Measurements from ENCODE around the gene SLC8A2. TPM values are rescaled to one million over a fixed set of nuclear protein-coding genes. Genes with fewer than 3 reads are reported as not detected.

The SLC8A2 gene
- total and polyA plus RNA-seq, 11 donors, result 0.08 to 0.67 (median 0.29) TPM; not detected in 4

DNA sequence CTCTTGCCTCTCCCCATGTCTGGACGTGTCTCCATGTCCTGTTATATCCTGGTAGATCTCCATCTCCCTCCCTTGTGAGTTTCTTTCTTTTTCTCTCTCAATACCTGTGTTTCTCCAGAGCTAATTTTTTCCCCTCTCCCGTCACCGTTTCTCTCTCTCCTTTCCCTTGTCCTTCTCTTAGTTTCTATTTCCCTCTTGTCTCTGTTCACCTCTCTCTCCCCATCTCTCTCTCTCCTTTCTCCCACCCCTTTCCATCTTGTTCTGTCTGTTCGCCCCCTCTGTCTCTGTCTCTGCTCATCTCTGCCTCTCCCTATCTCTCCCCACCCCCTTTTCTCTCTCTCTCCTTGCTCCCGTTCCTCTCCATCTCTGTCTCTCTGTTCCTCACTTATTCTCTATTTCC lies 13.0 kb downstream of the SLC8A2 start:
- ATAC-seq (no peak), DNase-seq (no peak)
- intact Hi-C loops (cut with DNase I), result no loop called here
- WGBS, 4 donors, result 30 to 40% (median 35%) methylated on average over 5 of the region's 5 CpGs
- H3K27ac ChIP-seq, result no peak overlapping the region
- H3K9me3 ChIP-seq, result peaks cover 0 to 20% (median 5%) of the 10 kb centered on the region in 12 donors
- H3K36me3 ChIP-seq, result no peaks in the 10 kb centered on the region
- peaks cover 16 to 76% (median 41%) of the 10 kb centered on the region in 9 donors for H3K27me3 ChIP-seq
- H3K4me1 ChIP-seq, result peaks cover 0 to 8% (median 0%) of the 10 kb centered on the region in 12 donors
- no peak for TF ChIP-seq POLR2A (IDR thresholded peaks at IDR 0.05)
- TF ChIP-seq, protein P1, sequence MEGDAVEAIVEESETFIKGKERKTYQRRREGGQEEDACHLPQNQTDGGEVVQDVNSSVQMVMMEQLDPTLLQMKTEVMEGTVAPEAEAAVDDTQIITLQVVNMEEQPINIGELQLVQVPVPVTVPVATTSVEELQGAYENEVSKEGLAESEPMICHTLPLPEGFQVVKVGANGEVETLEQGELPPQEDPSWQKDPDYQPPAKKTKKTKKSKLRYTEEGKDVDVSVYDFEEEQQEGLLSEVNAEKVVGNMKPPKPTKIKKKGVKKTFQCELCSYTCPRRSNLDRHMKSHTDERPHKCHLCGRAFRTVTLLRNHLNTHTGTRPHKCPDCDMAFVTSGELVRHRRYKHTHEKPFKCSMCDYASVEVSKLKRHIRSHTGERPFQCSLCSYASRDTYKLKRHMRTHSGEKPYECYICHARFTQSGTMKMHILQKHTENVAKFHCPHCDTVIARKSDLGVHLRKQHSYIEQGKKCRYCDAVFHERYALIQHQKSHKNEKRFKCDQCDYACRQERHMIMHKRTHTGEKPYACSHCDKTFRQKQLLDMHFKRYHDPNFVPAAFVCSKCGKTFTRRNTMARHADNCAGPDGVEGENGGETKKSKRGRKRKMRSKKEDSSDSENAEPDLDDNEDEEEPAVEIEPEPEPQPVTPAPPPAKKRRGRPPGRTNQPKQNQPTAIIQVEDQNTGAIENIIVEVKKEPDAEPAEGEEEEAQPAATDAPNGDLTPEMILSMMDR (IDR thresholded peaks at IDR 0.05), result no peak
- no peak overlapping the region for H3K4me3 ChIP-seq

DNA sequence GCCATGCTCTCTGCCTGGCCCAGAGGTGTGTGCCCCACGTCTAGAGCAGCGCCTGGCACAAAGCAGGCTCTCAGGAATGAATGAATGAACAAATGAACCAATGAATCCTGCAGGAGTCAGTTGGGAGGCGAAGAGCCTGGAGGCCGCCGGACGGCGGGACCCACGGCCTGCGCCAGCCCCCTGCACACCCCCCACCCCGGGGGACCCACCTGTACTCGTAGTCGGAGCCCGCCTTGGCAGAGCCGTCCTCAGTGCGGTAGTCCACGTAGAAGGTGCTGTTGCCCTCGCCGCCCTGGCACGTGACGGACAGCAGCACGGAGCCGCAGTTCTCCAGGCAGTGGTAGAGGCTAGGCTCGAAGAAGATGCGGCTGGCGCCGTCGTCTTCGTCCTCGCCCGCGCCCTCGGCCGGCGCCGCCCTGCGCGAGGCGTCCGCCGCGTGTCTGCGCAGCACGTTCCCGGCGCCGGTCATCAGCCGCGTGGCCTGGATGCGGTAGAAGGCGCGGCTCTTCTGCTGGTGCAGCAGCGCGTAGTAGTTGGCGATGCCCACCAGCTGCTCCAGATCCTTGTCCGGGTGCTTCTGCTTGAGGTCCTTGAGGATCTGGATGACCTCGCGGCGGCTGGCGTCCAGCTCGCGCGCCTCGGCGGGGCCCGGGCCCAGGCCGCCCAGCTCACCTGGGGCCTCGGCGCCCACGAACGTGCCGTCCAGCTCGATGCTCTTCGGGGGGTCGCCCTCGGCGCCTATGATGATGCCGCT lies 14.8 kb downstream of the SLC8A2 start:
- 23 to 56% (median 28%) methylated on average over 33 to 77 of the region's 77 CpGs for WGBS, 4 donors
- no peak for ATAC-seq
- DNase-seq, result peak in 1 of 5 donors; percentile 52
- Histone ChIP-seq H3K4me3 (no peak overlapping the region), H3K9me3 (peaks cover 0 to 20% (median 5%) of the 10 kb centered on the region in 12 donors), H3K27me3 (peaks cover 16 to 69% (median 41%) of the 10 kb centered on the region in 9 donors), H3K27ac (no peak overlapping the region), H3K36me3 (no peaks in the 10 kb centered on the region), H3K4me1 (peaks cover 0 to 8% (median 0%) of the 10 kb centered on the region in 12 donors)
- intact Hi-C loops (cut with DNase I), result no loop called here
- no peak for TF ChIP-seq POLR2A (IDR thresholded peaks at IDR 0.05)
- TF ChIP-seq, protein P1 (IDR thresholded peaks at IDR 0.05), result no peak

DNA sequence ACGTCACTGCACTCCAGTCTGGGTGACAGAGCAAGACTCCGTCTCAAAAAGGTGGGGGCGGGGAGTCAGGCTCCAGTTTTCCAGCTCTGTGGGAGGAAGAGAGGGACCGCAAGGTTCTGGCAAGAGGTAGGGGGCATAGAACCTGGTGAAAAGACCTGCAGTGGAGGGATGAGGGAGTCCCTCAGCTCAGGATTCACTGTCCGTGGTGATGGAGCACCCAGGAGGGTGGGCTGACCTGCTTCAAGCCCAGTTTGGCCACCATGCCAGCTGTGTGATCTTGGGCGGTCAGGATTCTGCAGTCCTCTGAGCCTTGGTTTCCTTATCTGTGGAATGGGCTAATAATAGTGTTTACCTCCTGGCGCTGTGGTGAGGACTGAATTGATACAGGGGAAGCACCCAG lies 21.2 kb downstream of the SLC8A2 start:
- H3K4me3 ChIP-seq, result no peak overlapping the region
- TF ChIP-seq, protein P1 (IDR thresholded peaks at IDR 0.05), result no peak
- TF ChIP-seq POLR2A (IDR thresholded peaks at IDR 0.05), result no peak
- H3K9me3 ChIP-seq, result peaks cover 0 to 5% (median 0%) of the 10 kb centered on the region in 12 donors
- peak in 1 of 5 donors; percentile 15 for DNase-seq
- intact Hi-C loops (cut with DNase I), result no loop called here
- H3K4me1 ChIP-seq, result peaks cover 0 to 23% (median 6%) of the 10 kb centered on the region in 12 donors
- no peaks in the 10 kb centered on the region for H3K36me3 ChIP-seq
- H3K27ac ChIP-seq, result no peak overlapping the region
- ATAC-seq, result no peak
- 56 to 68% (median 65%) methylated on average over 7 of the region's 7 CpGs for WGBS, 4 donors
- peaks cover 22 to 60% (median 50%) of the 10 kb centered on the region in 9 donors for H3K27me3 ChIP-seq

DNA sequence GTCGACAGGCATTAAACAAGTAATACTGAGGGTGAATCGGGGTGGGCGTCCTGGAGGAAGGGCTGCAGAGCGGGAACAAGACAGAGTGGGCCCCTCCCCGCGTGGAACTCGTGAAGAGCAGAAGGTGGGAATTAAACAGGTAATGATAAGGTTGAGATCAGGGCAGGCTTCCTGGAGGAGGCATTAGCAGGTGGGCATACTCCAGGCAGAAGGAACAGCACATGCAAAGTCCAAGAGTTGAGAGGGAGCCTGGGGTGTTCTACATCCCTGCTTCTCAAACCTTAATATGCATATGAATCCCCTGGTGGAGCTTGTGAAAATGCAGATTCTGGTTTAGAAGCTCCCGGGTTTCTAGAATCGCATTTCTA lies 23.3 kb downstream of the SLC8A2 start:
- Histone ChIP-seq H3K4me3 (no peak overlapping the region), H3K4me1 (peaks cover 0 to 32% (median 6%) of the 10 kb centered on the region in 12 donors), H3K27ac (no peak overlapping the region), H3K36me3 (no peaks in the 10 kb centered on the region), H3K27me3 (peaks cover 36 to 79% (median 67%) of the 10 kb centered on the region in 9 donors), H3K9me3 (no peaks in the 10 kb centered on the region)
- ATAC-seq, result no peak
- DNase-seq, result no peak
- WGBS, 4 donors, result 24 to 28% (median 27%) methylated on average over 9 of the region's 9 CpGs
- intact Hi-C loops (cut with DNase I), result no loop called here
- TF ChIP-seq POLR2A (IDR thresholded peaks at IDR 0.05), result no peak
- TF ChIP-seq, protein P1 (IDR thresholded peaks at IDR 0.05), result no peak
